Glutamatergic neuron (in vitro differentiated cells): ENCODE measurements around the gene TDO2. TPM values are rescaled to one million over a fixed set of nuclear protein-coding genes. Genes with fewer than 3 reads are reported as not detected.

Experiments
- DNase-seq: peaks from one replicate; pipeline ENCODE4 v3.0.0; 2022
- H3K27ac Mint-ChIP-seq: one replicate; pipeline ENCODE4 v1.8.0; 2020; ENCODE audit warnings: mild to moderate bottlenecking, mixed read lengths, inconsistent platforms; ENCODE audit not compliant: unreplicated experiment
- H3K27me3 Mint-ChIP-seq: one replicate; pipeline ENCODE4 v1.8.0; 2020; ENCODE audit warnings: mild to moderate bottlenecking, moderate library complexity, mixed read lengths, inconsistent platforms; ENCODE audit not compliant: unreplicated experiment
- H3K36me3 Mint-ChIP-seq: one replicate; pipeline ENCODE4 v1.8.0; 2020; ENCODE audit warnings: mild to moderate bottlenecking, mixed read lengths, inconsistent platforms; ENCODE audit not compliant: unreplicated experiment
- H3K4me1 Mint-ChIP-seq: one replicate; pipeline ENCODE4 v1.8.0; 2020; ENCODE audit warnings: mild to moderate bottlenecking, low read depth, mixed read lengths, inconsistent platforms; ENCODE audit not compliant: unreplicated experiment
- H3K4me3 Mint-ChIP-seq: one replicate; pipeline ENCODE4 v1.8.0; 2020; ENCODE audit warnings: mild to moderate bottlenecking, mixed read lengths, inconsistent platforms; ENCODE audit not compliant: unreplicated experiment
- H3K9me3 Mint-ChIP-seq: one replicate; pipeline ENCODE4 v1.8.0; 2020; ENCODE audit warnings: mild to moderate bottlenecking, moderate library complexity, mixed read lengths, inconsistent platforms; ENCODE audit not compliant: unreplicated experiment
- CTCF ChIP-seq: fragments of 200-600 bp; sonication (generic); IDR thresholded peaks from one replicate; pipeline ENCODE4 v1.5.0; 2021; ENCODE audit not compliant: partially characterized antibody, unreplicated experiment
- long read RNA-seq: library from polyadenylated mRNA; unstranded; transcript quantifications from one replicate; pipeline ENCODE4 v2.0.0, GENCODE V29; 2020; ENCODE audit not compliant: unreplicated experiment
- total RNA-seq: library from RNA; stranded (reverse); fragmentation: NEBNext Ultra II Directional; extraction: Animal tissue kit (Norgen Biotek cat#: 25700); gene quantifications from one replicate; pipeline ENCODE4 v1.2.1, GENCODE V29; 2021; ENCODE audit not compliant: unreplicated experiment

Gene TDO2
- 0.32 TPM for total RNA-seq
- long read RNA-seq = 0 reads

GRCh38 chr4:155903453-155903852, at the start of gene TDO2:
TSS of gene TDO2 (plus strand) at chr4:155903696. CDS start at chr4:155903759, 63 bp downstream.
- no peaks in the 10 kb centered on the region for H3K36me3 Mint-ChIP-seq
- TF ChIP-seq CTCF = no peak
- H3K27me3 Mint-ChIP-seq = no peaks in the 10 kb centered on the region
- H3K4me3 Mint-ChIP-seq = no peak within 1 kb of the TSS
- H3K9me3 Mint-ChIP-seq = no peaks in the 10 kb centered on the region
- DNase-seq = no peak
- H3K27ac Mint-ChIP-seq = no peak within 1 kb of the TSS
- peaks cover 14% of the 10 kb centered on the region for H3K4me1 Mint-ChIP-seq

GRCh38 chr4:155854582-155855226, 48.8 kb upstream of the TDO2 start:
- Mint-ChIP-seq H3K4me3 (no peak overlapping the region), H3K27ac (no peak overlapping the region), H3K27me3 (no peaks in the 10 kb centered on the region)

GRCh38 chr4:155855897-155856296, 47.6 kb upstream of the TDO2 start:
- Mint-ChIP-seq H3K4me1 (no peaks in the 10 kb centered on the region), H3K27me3 (no peaks in the 10 kb centered on the region), H3K4me3 (no peak overlapping the region), H3K9me3 (no peaks in the 10 kb centered on the region), H3K36me3 (no peaks in the 10 kb centered on the region), H3K27ac (no peak overlapping the region)
- no peak for TF ChIP-seq CTCF
- DNase-seq = no peak

More at GRCh38 chr4:155854582-155855226, 48.8 kb upstream of the TDO2 start:
- no peak for DNase-seq
- no peak for TF ChIP-seq CTCF
- Mint-ChIP-seq H3K36me3 (peaks cover 10% of the 10 kb centered on the region), H3K4me1 (no peaks in the 10 kb centered on the region), H3K9me3 (no peaks in the 10 kb centered on the region)

- H3K4me1 Mint-ChIP-seq = no peaks in the 10 kb centered on the region
- no peaks in the 10 kb centered on the region for H3K27me3 Mint-ChIP-seq
- peaks cover 2% of the 10 kb centered on the region for H3K9me3 Mint-ChIP-seq
- no peak for DNase-seq
- no peak within 1 kb of the TSS for H3K27ac Mint-ChIP-seq
- peaks cover 5% of the 10 kb centered on the region for H3K36me3 Mint-ChIP-seq
- H3K4me3 Mint-ChIP-seq = no peak within 1 kb of the TSS
- no peak for TF ChIP-seq CTCF
Measured at GRCh38 chr4:155866177-155866576, 37.3 kb upstream of the TDO2 start, which contains the start of gene ASIC5. TSS of gene ASIC5 (minus strand) at chr4:155866277. CDS start at chr4:155866226, 51 bp downstream.

- DNase-seq = no peak
- H3K4me3 Mint-ChIP-seq = no peak overlapping the region
- H3K9me3 Mint-ChIP-seq = peaks cover 2% of the 10 kb centered on the region
- no peak overlapping the region for H3K27ac Mint-ChIP-seq
- H3K27me3 Mint-ChIP-seq = no peaks in the 10 kb centered on the region
- no peak for TF ChIP-seq CTCF
- H3K36me3 Mint-ChIP-seq = no peaks in the 10 kb centered on the region
- no peaks in the 10 kb centered on the region for H3K4me1 Mint-ChIP-seq
Measured at GRCh38 chr4:155875878-155876277, 27.6 kb upstream of the TDO2 start.
